A549 (cell line): ENCODE measurements around the gene MARCHF9. TPM values are rescaled to one million over a fixed set of nuclear protein-coding genes. Genes with fewer than 3 reads are reported as not detected.

Source experiments
- ATAC-seq, 2 experiments: fragments of 200-7000 bp in 1 of 2; fragments of >200 bp in 1 of 2; cut with Nextera tagmentation in 1 of 2; cut with Tn5 transposase in 1 of 2; 3 replicates each; pipeline versions ENCODE4 v1.8.0 to v1.9.1; 2018 to 2020; ENCODE audit warnings: mild to moderate bottlenecking in 1 of 2, moderate library complexity in 1 of 2
- CTCF ChIA-PET: fragments of 300-600 bp; sonication (Branson Sonifier 250); formaldehyde crosslinking; extraction: SDS; loops from one replicate; lab custom pipeline; 2021; ENCODE audit warnings: antibody characterized with exemption, inconsistent platforms; lab: Yijun Ruan, JAX
- POLR2A ChIA-PET: fragments of 350-600 bp; formaldehyde crosslinking; extraction: SDS; loops from one replicate; lab custom pipeline; 2021; ENCODE audit warnings: antibody characterized with exemption, inconsistent platforms; lab: Yijun Ruan, JAX
- DNase-seq, 2 experiments: peaks; one replicate each; pipeline versions ENCODE4 v3.0.0 to v3.0.0-alpha.2; 2011 to 2016; ENCODE audit warnings: low read depth in 1 of 2, low spot score in 1 of 2
- FAIRE-seq: peaks from 2 replicates; lab custom pipeline; 2011; peaks lifted over from hg19 to GRCh38; lab: Jason Lieb, UNC
- H3K27ac ChIP-seq, 2 experiments: fragments of >200 bp; sonication (Bioruptor Twin); formaldehyde crosslinking; 3 replicates each; pipeline ENCODE4 v1.5.1; 2016 to 2017
- H3K4me1 ChIP-seq: fragments of >200 bp; sonication (Bioruptor Twin); formaldehyde crosslinking; 3 replicates; pipeline ENCODE4 v1.6.1; 2016
- H3K4me2 ChIP-seq: fragments of >200 bp; sonication (Bioruptor Twin); formaldehyde crosslinking; 3 replicates; pipeline ENCODE4 v1.6.1; 2016
- H3K4me3 ChIP-seq: fragments of >200 bp; sonication (Bioruptor Twin); formaldehyde crosslinking; 3 replicates; pipeline ENCODE4 v1.5.1; 2016
- H3K9me3 ChIP-seq: fragments of >200 bp; sonication (Bioruptor Twin); formaldehyde crosslinking; 3 replicates; pipeline ENCODE4 v1.6.1; 2016
- ATOH8 ChIP-seq: fragments of 250-450 bp; sonication (Bioruptor Pico); IDR thresholded peaks from 2 replicates; pipeline ENCODE4 v1.5.0; 2020; ENCODE audit warnings: low read depth, mild to moderate bottlenecking, moderate library complexity
- CBX2 ChIP-seq: fragments of 200-600 bp; sonication (generic); IDR thresholded peaks from 2 replicates; pipeline ENCODE4 v1.6.1; 2016; ENCODE audit warnings: low read depth, mild to moderate bottlenecking, borderline replicate concordance
- CHD2 ChIP-seq: fragments of 150-350 bp; IDR thresholded peaks from 2 replicates; pipeline ENCODE4 v1.6.1; 2014; ENCODE audit warnings: low read length; ENCODE audit not compliant: partially characterized antibody
- CTCF ChIP-seq: fragments of >200 bp; sonication (Bioruptor Twin); formaldehyde crosslinking; IDR thresholded peaks from 3 replicates; pipeline ENCODE4 v1.5.1; 2016
- EHMT2 ChIP-seq: fragments of 200-600 bp; sonication (generic); IDR thresholded peaks from 2 replicates; pipeline ENCODE4 v1.6.1; 2016; ENCODE audit warnings: antibody characterized with exemption, low read depth, mild to moderate bottlenecking, moderate library complexity
- FOSL2 ChIP-seq, 2 experiments: fragments of 450-650 bp in 1 of 2; fragments of >200 bp in 1 of 2; sonication (Bioruptor Twin) in 1 of 2; formaldehyde crosslinking; IDR thresholded peaks; 2 replicates each; pipeline versions ENCODE4 v1.5.0 to v1.6.1; 2016 to 2020; ENCODE audit warnings: mild to moderate bottlenecking in 1 of 2, moderate library complexity in 1 of 2
- FOXS1 ChIP-seq: fragments of 250-450 bp; sonication (Bioruptor Pico); IDR thresholded peaks from 2 replicates; pipeline ENCODE4 v1.5.0; 2020; ENCODE audit warnings: mild to moderate bottlenecking, moderate library complexity
- HDAC2 ChIP-seq: fragments of 200-600 bp; sonication (generic); IDR thresholded peaks from 2 replicates; pipeline ENCODE4 v1.6.1; 2016
- HES2 ChIP-seq: fragments of >200 bp; sonication (Bioruptor Twin); formaldehyde crosslinking; IDR thresholded peaks from 2 replicates; pipeline ENCODE4 v1.6.1; 2016
- HEYL ChIP-seq: fragments of 250-450 bp; sonication (Bioruptor Pico); IDR thresholded peaks from 2 replicates; pipeline ENCODE4 v1.8.0; 2021; ENCODE audit warnings: mild to moderate bottlenecking, moderate library complexity
- JUN ChIP-seq, 2 experiments: fragments of >200 bp; sonication (Bioruptor Twin); formaldehyde crosslinking; IDR thresholded peaks; 2 replicates in 1 of 2; 3 replicates in 1 of 2; pipeline ENCODE4 v1.6.1; 2016 to 2017
- NR3C1 ChIP-seq: fragments of >200 bp; sonication (Bioruptor Twin); formaldehyde crosslinking; IDR thresholded peaks from 3 replicates; pipeline ENCODE4 v1.6.1; 2017
- POLR2A ChIP-seq: IDR thresholded peaks from 2 replicates; pipeline ENCODE4 v1.6.1; 2012; ENCODE audit warnings: mild to moderate bottlenecking, low read length
- RAD21 ChIP-seq, 2 experiments: fragments of >200 bp in 1 of 2; sonication (Bioruptor Twin) in 1 of 2; formaldehyde crosslinking in 1 of 2; IDR thresholded peaks in 1 of 2; conservative IDR thresholded peaks in 1 of 2; 2 replicates in 1 of 2; 3 replicates in 1 of 2; pipeline ENCODE4 v1.6.1; 2012 to 2018; ENCODE audit warnings: inconsistent platforms in 1 of 2
- RCOR1 ChIP-seq: fragments of 150-350 bp; IDR thresholded peaks from 2 replicates; pipeline ENCODE4 v1.6.1; 2014; ENCODE audit warnings: antibody characterized with exemption, low read length, low read depth
- REST ChIP-seq: fragments of 200-600 bp; sonication (generic); IDR thresholded peaks from 2 replicates; pipeline ENCODE4 v1.6.1; 2016; ENCODE audit warnings: antibody characterized with exemption, mild to moderate bottlenecking, moderate library complexity
- USF2 ChIP-seq: fragments of 450-650 bp; IDR thresholded peaks from 2 replicates; pipeline ENCODE4 v1.6.1; 2014; ENCODE audit warnings: antibody characterized with exemption
- ZC3H11A ChIP-seq: fragments of 450-650 bp; IDR thresholded peaks from 2 replicates; pipeline ENCODE4 v1.6.1; 2014; ENCODE audit warnings: antibody characterized with exemption, mild to moderate bottlenecking
- ZFP36 ChIP-seq: fragments of 450-650 bp; IDR thresholded peaks from 2 replicates; pipeline ENCODE4 v1.6.1; 2014; ENCODE audit warnings: borderline replicate concordance; ENCODE audit not compliant: partially characterized antibody
- WGBS: methylation state at CpG from one replicate; pipeline ENCODE4 v1.1.6; 2017; ENCODE audit errors: missing lambda C conversion rate; 5-methylcytosine and 5-hydroxymethylcytosine counted together
- polyA plus RNA-seq, 4 experiments: library from polyadenylated mRNA; depleted of rRNA in 3 of 4; stranded (reverse); fragments of >200 nt; fragmentation: RNase III in 1 of 4; extraction: RNeasy Plus Mini Kit Qiagen cat#74134 plus additional on column Dnase treatment in 1 of 4; gene quantifications; 2 replicates in 3 of 4; 3 replicates in 1 of 4; pipeline ENCODE4 v1.2.3, GENCODE V29; 2011 to 2017

The MARCHF9 gene
- polyA plus RNA-seq, 2 of the 4 experiments (the other 2 are of a cell fraction) = 6.8 to 7.2 TPM

- FAIRE-seq = no peak
- 66% methylated on average over 8 of the region's 10 CpGs for WGBS
- Histone ChIP-seq H3K27ac (no peak overlapping the region), H3K9me3 (no peaks in the 10 kb centered on the region), H3K4me1 (peaks cover 32% of the 10 kb centered on the region), H3K4me2 (no peak overlapping the region), H3K4me3 (no peak overlapping the region)
- ChIA-PET CTCF (interaction anchor here (1.3 to 10.7 kb wide), 4 partner anchors 16 to 281 kb away, joined by 5 to 242 read pairs (median 10); no protein-coding TSS in a partner anchor), POLR2A (no interaction called here)
- no peak for ATAC-seq
- DNase-seq = no peak
- TF ChIP-seq POLR2A (no peak), ZC3H11A (no peak), HES2 (no peak), CTCF (no peak), ZFP36 (no peak), ATOH8 (CRISPR knock-in tag) (no peak), JUN (IDR thresholded peaks at IDR 0.05) (no peak), FOXS1 (CRISPR knock-in tag) (no peak), CHD2 (no peak), USF2 (no peak), NR3C1 (no peak), FOSL2 (IDR thresholded peaks at IDR 0.05) (no peak), FOSL2 (CRISPR knock-in tag; IDR thresholded peaks at IDR 0.05) (no peak), HEYL (CRISPR knock-in tag) (no peak), RAD21 (conservative IDR thresholded peaks at IDR 0.05 in 1 of 2, IDR thresholded peaks at IDR 0.05 in 1 of 2) (no peak)
These were observed 14.9 kb upstream of the MARCHF9 start for GRCh38 chr12:57739914-57740538.

- FAIRE-seq (no peak), ATAC-seq (no peak), DNase-seq (no peak)
- Histone ChIP-seq H3K4me3 (no peak overlapping the region), H3K4me2 (no peak overlapping the region), H3K27ac (no peak overlapping the region), H3K9me3 (no peaks in the 10 kb centered on the region)
- POLR2A ChIA-PET = no interaction called here
- CTCF ChIA-PET = interaction anchor here (0.6 to 10.7 kb wide), 8 partner anchors 9 to 282 kb away, joined by 3 to 242 read pairs (median 4); partner anchors contain the start of gene OS9
- TF ChIP-seq POLR2A (no peak), HDAC2 (no peak), CHD2 (no peak), RCOR1 (no peak), REST (no peak), CBX2 (no peak), HES2 (no peak), ZC3H11A (no peak), EHMT2 (no peak)
- TF ChIP-seq, all 56 proteins: peak for 0
- H3K4me1 ChIP-seq = peaks cover 35% of the 10 kb centered on the region
- WGBS = 81% methylated on average over 5 of the region's 5 CpGs
These were observed 14.1 kb upstream of the MARCHF9 start for GRCh38 chr12:57740656-57741412.
